Ishikawa (cell line): Measurements from ENCODE around the gene ESR1.
A peak's percentile ranks its signal among the peaks of the same experiment; 100 is the strongest.

Source experiments
- CEBPB ChIP-seq: IDR thresholded peaks from 2 replicates; pipeline ENCODE4 v1.6.1; 2012
- CREB1 ChIP-seq: IDR thresholded peaks from 2 replicates; pipeline ENCODE4 v1.6.1; 2012; ENCODE audit warnings: low read depth
- EP300 ChIP-seq: IDR thresholded peaks from 2 replicates; pipeline ENCODE4 v1.6.1; 2012; ENCODE audit warnings: borderline replicate concordance
- FOXM1 ChIP-seq: IDR thresholded peaks from 2 replicates; pipeline ENCODE4 v1.6.1; 2012; ENCODE audit warnings: low read depth, borderline replicate concordance
- MAX ChIP-seq: IDR thresholded peaks from 2 replicates; pipeline ENCODE4 v1.6.1; 2012
- NFIC ChIP-seq: IDR thresholded peaks from 2 replicates; pipeline ENCODE4 v1.6.1; 2012
- RAD21 ChIP-seq: IDR thresholded peaks from 2 replicates; pipeline ENCODE4 v1.6.1; 2012; ENCODE audit warnings: low read depth
- REST ChIP-seq: IDR thresholded peaks from 2 replicates; pipeline ENCODE4 v1.6.1; 2012; ENCODE audit warnings: low read depth, mild to moderate bottlenecking
- TAF1 ChIP-seq: IDR thresholded peaks from 2 replicates; pipeline ENCODE4 v1.6.1; 2012; ENCODE audit warnings: low read depth, mild to moderate bottlenecking
- TCF12 ChIP-seq: IDR thresholded peaks from 2 replicates; pipeline ENCODE4 v1.6.1; 2012; ENCODE audit warnings: low read depth
- TEAD4 ChIP-seq: IDR thresholded peaks from 2 replicates; pipeline ENCODE4 v1.6.1; 2012
- USF1 ChIP-seq: IDR thresholded peaks from 2 replicates; pipeline ENCODE4 v1.6.1; 2012
- YY1 ChIP-seq: IDR thresholded peaks from 2 replicates; pipeline ENCODE4 v1.6.1; 2012; ENCODE audit warnings: low read depth
- ZBTB7A ChIP-seq: IDR thresholded peaks from 2 replicates; pipeline ENCODE4 v1.6.1; 2012; ENCODE audit warnings: low read depth

- TF ChIP-seq MAX (no peak), USF1 (no peak), REST (peak; percentile 88), EP300 (no peak), YY1 (no peak), CEBPB (no peak), TAF1 (no peak), RAD21 (no peak), NFIC (no peak), TCF12 (no peak), CREB1 (no peak), FOXM1 (no peak), TEAD4 (no peak), ZBTB7A (no peak)
Measured at GRCh38 chr6:151847064-151847463, 39.6 kb downstream of the ESR1 start.
